Naive B cell (primary cell): ENCODE results near the gene SPATA4. TPM values are rescaled to one million over a fixed set of nuclear protein-coding genes. Genes with fewer than 3 reads are reported as not detected.

Experiments
- ATAC-seq, 2 donors: fragments of 150-1000 bp; cut with Tn5 transposase; 2 replicates each; pipeline ENCODE4 v1.10.0; 2021; ENCODE audit warnings: low read depth in 2 of 2, mild to moderate bottlenecking in 2 of 2, moderate library complexity in 2 of 2
- DNase-seq: peaks from one replicate; pipeline ENCODE4 v3.0.0; 2022
- H3K27ac Mint-ChIP-seq, 6 donors: one replicate each; pipeline ENCODE4 v1.8.0; 2020 to 2022; ENCODE audit warnings: mild to moderate bottlenecking in 6 of 6, mixed read lengths in 6 of 6, moderate library complexity in 5 of 6, inconsistent platforms in 2 of 6
- H3K27me3 Mint-ChIP-seq, 3 donors: one replicate each; pipeline ENCODE4 v1.8.0; 2021 to 2022; ENCODE audit warnings: mixed read lengths in 3 of 3, mild to moderate bottlenecking in 1 of 3
- H3K36me3 Mint-ChIP-seq, 2 donors: one replicate each; pipeline ENCODE4 v1.8.0; 2020 to 2022; ENCODE audit warnings: mixed read lengths in 2 of 2, inconsistent platforms in 1 of 2, mild to moderate bottlenecking in 1 of 2
- H3K4me1 Mint-ChIP-seq, 3 donors: one replicate each; pipeline ENCODE4 v1.8.0; 2020 to 2022; ENCODE audit warnings: mixed read lengths in 3 of 3, inconsistent platforms in 1 of 3, mild to moderate bottlenecking in 1 of 3, moderate library complexity in 1 of 3
- H3K4me3 Mint-ChIP-seq, 8 donors: one replicate each; pipeline ENCODE4 v1.8.0; 2020 to 2022; ENCODE audit warnings: mild to moderate bottlenecking in 8 of 8, mixed read lengths in 8 of 8, moderate library complexity in 8 of 8, inconsistent platforms in 2 of 8
- H3K9me3 Mint-ChIP-seq, 7 donors: one replicate each; pipeline ENCODE4 v1.8.0; 2020 to 2022; ENCODE audit warnings: mixed read lengths in 7 of 7, mild to moderate bottlenecking in 5 of 7, inconsistent platforms in 2 of 7, moderate library complexity in 1 of 7
- polyA plus RNA-seq, 6 donors: library from polyadenylated mRNA; unstranded; fragments of 300-500 nt; fragmentation: Illumina TruSeq; gene quantifications; one replicate each; pipeline ENCODE4 v1.2.3, GENCODE V29; 2021; ENCODE audit warnings: low read depth in 6 of 6

The SPATA4 gene
- polyA plus RNA-seq, 6 donors from 2014 or later = not detected

DNA sequence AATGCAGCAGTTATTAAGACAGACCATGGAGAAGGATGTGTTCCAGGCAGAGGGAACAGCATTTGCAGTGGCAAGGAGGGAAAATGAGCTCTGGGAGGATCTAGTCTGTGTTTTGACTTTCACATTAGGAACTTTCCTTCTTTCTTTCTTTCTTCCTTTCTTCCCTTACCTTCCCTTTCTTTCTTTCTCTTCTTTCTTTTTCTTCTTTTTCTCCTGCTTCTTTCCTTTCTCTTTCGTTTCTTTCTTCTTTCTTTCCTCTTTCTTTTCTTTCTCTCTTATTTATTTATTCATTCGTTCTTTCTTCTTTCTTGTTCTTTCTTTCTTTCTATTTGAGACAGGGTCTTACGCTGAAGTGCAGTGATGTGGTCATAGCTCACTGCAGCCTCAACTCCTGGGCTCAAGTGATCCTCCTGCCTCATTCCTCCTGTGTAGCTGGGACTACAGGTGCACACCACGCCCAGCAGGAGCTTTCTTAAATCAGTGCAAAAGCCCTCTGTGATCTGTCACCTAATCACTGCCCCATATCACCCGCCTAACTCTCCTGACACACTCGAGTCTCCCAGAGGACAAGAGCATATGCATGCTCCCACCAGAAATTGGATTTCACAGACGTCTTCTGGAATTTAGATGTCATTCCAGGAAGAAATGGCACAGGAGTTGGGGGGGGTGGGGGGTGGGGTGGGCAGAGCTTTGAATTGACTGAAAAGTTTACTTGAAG, 15.4 kb upstream of the SPATA4 start:
- Mint-ChIP-seq H3K4me3 (no peak overlapping the region), H3K27me3 (peaks cover 18 to 43% (median 38%) of the 10 kb centered on the region in 3 donors), H3K27ac (peak overlapping the region in 1 of 6 donors; percentile 62), H3K9me3 (peaks cover 4 to 18% (median 11%) of the 10 kb centered on the region in 7 donors), H3K36me3 (peaks cover 0 to 7% of the 10 kb centered on the region in 2 donors), H3K4me1 (no peaks in the 10 kb centered on the region)
- no peak for ATAC-seq
- no peak for DNase-seq

DNA sequence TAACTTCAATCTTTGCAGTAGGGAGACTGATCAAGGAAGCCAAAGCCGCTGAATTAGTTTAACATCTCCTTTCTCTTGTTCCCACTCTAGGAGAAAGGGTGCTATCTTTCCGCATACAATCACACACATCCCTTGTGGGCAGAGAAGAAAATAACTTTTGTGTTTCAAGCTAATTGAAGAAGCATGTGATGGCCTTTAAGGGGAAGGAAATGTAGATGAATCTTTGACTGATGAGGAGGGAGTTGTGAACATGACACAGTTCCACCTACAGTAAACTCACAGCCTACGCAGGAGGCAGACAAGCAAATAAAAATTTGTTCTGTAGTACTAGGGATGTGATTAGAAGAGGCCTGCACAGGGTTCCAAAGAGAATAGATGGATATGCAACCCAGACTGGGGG, 14.7 kb upstream of the SPATA4 start:
- H3K9me3 Mint-ChIP-seq = peaks cover 4 to 18% (median 11%) of the 10 kb centered on the region in 7 donors
- H3K27me3 Mint-ChIP-seq = peaks cover 25 to 49% (median 44%) of the 10 kb centered on the region in 3 donors
- DNase-seq (no peak), ATAC-seq (no peak)
- peak overlapping the region in 1 of 6 donors; percentile 62 for H3K27ac Mint-ChIP-seq
- no peaks in the 10 kb centered on the region for H3K4me1 Mint-ChIP-seq
- peaks cover 0 to 7% of the 10 kb centered on the region in 2 donors for H3K36me3 Mint-ChIP-seq
- H3K4me3 Mint-ChIP-seq = no peak overlapping the region

DNA sequence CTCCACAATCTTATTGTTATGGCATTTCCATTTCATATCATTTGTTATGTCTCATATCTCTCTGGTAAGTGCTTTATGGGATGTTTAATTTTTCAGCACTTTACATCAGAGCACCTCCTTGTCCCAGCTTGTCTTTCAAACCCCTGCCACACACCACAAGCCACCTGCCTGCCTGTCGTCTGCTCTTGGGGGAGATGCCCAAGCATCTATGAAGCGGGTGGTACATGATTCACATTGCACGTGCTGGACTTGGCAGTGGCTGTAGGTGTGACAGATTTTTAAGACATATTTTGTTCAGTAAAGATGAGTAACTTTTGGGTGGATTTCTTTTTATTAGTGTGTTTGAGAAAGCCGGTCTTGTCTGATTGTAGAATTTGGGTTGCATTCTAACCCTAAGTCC, 14.2 kb upstream of the SPATA4 start:
- Mint-ChIP-seq H3K27me3 (peaks cover 29 to 52% (median 47%) of the 10 kb centered on the region in 3 donors), H3K36me3 (peaks cover 0 to 7% of the 10 kb centered on the region in 2 donors), H3K27ac (no peak overlapping the region), H3K4me1 (no peaks in the 10 kb centered on the region), H3K9me3 (peaks cover 4 to 18% (median 11%) of the 10 kb centered on the region in 7 donors), H3K4me3 (no peak overlapping the region)
- DNase-seq = no peak
- no peak for ATAC-seq

DNA sequence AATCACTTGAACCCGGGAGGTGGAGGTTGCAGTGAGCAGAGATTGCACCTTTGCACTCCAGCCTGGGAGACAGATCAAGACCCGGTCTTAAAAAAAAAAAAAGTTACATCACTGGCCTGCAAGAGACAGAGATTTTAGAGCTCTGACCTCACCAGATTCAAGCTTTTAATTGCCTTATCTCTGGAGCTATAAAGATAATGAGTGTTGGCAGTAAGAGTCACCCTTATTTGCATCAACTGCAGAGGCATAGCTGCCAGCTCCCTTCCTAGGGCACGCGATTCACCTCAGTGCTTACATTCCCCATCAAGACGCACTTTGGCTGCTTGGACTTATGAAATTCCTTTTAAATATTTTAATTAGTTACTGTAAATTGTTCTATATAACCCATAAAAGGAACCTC, 12.5 kb upstream of the SPATA4 start:
- H3K4me3 Mint-ChIP-seq = no peak overlapping the region
- peaks cover 4 to 15% (median 11%) of the 10 kb centered on the region in 7 donors for H3K9me3 Mint-ChIP-seq
- H3K27me3 Mint-ChIP-seq = peaks cover 32 to 61% (median 60%) of the 10 kb centered on the region in 3 donors
- H3K27ac Mint-ChIP-seq = no peak overlapping the region
- DNase-seq (no peak), ATAC-seq (no peak)
- H3K4me1 Mint-ChIP-seq = no peaks in the 10 kb centered on the region
- peaks cover 0 to 7% of the 10 kb centered on the region in 2 donors for H3K36me3 Mint-ChIP-seq

DNA sequence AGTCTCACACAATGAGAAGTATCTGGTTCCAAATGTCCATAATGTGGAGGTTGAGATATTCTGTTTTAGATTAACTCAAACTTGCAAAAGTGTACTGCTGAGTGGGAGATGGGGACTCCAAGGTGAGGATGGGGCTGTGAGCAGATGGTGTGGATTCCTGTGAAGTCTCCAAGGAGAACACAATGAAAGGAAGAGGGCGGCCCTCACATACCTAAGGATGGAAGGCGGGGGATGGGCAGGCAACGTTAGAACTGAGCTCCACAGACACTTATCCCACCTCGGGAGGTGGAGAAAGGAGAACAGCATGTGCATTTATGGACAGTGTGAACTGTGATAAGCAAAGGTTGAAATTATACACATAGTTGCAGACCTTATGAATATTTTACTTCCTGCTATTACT, 9.9 kb upstream of the SPATA4 start:
- ATAC-seq = no peak
- peaks cover 25 to 57% (median 55%) of the 10 kb centered on the region in 3 donors for H3K27me3 Mint-ChIP-seq

DNA sequence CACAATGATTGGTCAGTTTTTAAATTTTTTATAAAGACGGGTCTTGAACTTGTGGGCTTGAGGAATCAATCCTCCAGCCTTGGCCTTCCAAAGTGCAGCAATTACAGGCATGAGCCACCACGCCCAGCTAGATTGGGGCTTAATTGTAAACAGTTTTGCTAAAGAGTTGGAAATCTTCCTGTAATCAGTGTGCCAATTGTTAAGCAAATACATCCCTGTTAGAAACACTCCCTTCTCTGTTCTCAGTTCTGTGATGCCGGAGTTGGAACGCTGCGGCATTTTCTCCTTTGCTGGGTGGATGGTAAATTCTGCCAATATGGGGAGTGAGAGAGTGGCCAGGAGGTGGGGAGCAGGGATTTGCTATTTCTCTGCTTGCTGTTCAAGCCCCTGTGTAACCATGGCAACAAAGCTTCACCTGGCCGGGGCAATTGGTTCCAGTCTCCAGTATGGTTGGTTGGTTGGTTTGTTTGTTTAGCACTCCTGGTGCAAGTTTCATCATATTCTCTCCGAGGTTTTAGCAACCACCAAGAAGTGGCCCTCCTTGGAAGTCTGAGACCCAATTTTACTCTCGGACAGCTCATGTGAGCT, 3.0 kb upstream of the SPATA4 start:
- H3K27ac Mint-ChIP-seq = peak overlapping the region in 1 of 6 donors; percentile 42
- peaks cover 10 to 12% (median 12%) of the 10 kb centered on the region in 3 donors for H3K4me1 Mint-ChIP-seq
- DNase-seq (no peak), ATAC-seq (no peak)
- peaks cover 8 to 27% (median 9%) of the 10 kb centered on the region in 3 donors for H3K27me3 Mint-ChIP-seq
- H3K9me3 Mint-ChIP-seq = peaks cover 0 to 2% (median 0%) of the 10 kb centered on the region in 7 donors
- H3K36me3 Mint-ChIP-seq = peaks cover 0 to 5% of the 10 kb centered on the region in 2 donors
- H3K4me3 Mint-ChIP-seq = no peak overlapping the region

More for the DNA sequence above, 9.9 kb upstream of the SPATA4 start:
- H3K36me3 Mint-ChIP-seq = no peaks in the 10 kb centered on the region
- no peak for DNase-seq
- peaks cover 0 to 4% (median 0%) of the 10 kb centered on the region in 7 donors for H3K9me3 Mint-ChIP-seq
- no peak overlapping the region for H3K27ac Mint-ChIP-seq
- H3K4me3 Mint-ChIP-seq = peak overlapping the region in 1 of 8 donors; percentile 60
- H3K4me1 Mint-ChIP-seq = no peaks in the 10 kb centered on the region

DNA sequence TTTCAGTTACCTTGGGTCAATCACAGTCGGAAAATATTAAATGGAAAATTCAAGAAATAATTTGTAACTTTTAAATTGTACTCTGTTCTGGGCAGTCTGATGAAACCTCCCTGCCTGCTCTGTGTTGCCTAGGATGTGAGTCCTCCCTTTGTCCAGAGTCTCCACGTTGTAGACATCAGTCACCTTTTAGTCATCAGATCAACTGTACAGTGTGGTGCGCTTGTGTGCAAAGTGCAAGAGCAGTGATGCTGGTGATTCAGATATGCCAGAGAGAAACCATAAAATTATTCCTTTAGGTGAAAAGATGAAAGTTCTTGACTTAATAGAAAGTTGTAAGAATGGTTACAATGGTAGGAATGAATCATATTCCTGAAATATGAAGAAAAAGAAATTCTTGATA, 1.4 kb downstream of the SPATA4 start:
- Mint-ChIP-seq H3K27me3 (peaks cover 14 to 41% (median 18%) of the 10 kb centered on the region in 3 donors), H3K27ac (no peak overlapping the region), H3K4me1 (peaks cover 10 to 12% (median 12%) of the 10 kb centered on the region in 3 donors), H3K36me3 (peaks cover 0 to 5% of the 10 kb centered on the region in 2 donors), H3K9me3 (peaks cover 0 to 2% (median 0%) of the 10 kb centered on the region in 7 donors), H3K4me3 (peak overlapping the region in 2 of 8 donors; percentile 19 to 34)
- no peak for DNase-seq
- ATAC-seq = no peak

DNA sequence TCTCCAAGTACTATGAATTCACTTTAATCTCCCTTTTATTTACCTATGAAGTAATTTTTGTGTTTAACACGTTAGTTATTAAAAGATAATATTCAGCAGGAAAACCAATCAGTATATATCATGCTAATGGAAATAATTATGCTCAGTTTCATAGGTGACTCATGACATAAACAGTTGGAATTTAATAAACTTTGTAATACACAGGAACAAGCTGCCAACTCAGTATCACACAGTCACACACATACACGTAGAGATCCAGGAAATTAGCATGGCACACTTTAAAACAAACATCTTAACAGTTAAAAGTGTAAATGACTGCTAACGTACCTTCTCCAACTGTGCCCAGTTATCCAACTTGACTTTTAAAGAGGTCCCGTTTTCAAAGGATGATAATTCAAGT, 2.3 kb downstream of the SPATA4 start:
- Mint-ChIP-seq H3K4me3 (no peak overlapping the region), H3K36me3 (peaks cover 0 to 5% of the 10 kb centered on the region in 2 donors), H3K27ac (no peak overlapping the region), H3K27me3 (peaks cover 17 to 36% (median 21%) of the 10 kb centered on the region in 3 donors), H3K9me3 (peaks cover 0 to 2% (median 0%) of the 10 kb centered on the region in 7 donors), H3K4me1 (peaks cover 10 to 12% (median 12%) of the 10 kb centered on the region in 3 donors)
- no peak for ATAC-seq
- DNase-seq = no peak

DNA sequence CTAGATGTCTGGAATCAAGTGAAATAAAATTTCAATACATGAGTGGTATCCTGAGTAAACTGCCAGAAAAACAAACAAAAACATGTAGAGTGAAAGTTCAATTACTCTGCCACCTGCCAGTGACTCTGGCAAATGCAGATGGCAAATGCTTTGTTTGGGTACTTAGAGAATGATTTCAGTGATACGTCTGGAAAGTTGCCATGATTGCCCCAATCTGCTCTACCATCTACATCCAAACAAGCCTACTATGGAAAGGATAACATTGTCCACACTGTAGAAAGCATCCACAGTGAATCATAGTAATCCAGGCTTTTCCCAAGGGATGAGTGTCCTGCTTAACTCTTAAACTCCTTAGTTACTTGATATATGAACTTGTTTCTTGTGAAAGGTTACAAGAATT, 3.4 kb downstream of the SPATA4 start:
- no peak overlapping the region for H3K4me3 Mint-ChIP-seq
- DNase-seq = no peak
- H3K27ac Mint-ChIP-seq = no peak overlapping the region
- peaks cover 0 to 5% of the 10 kb centered on the region in 2 donors for H3K36me3 Mint-ChIP-seq
- peaks cover 17 to 28% (median 21%) of the 10 kb centered on the region in 3 donors for H3K27me3 Mint-ChIP-seq
- no peak for ATAC-seq
- peaks cover 10 to 12% (median 12%) of the 10 kb centered on the region in 3 donors for H3K4me1 Mint-ChIP-seq
- H3K9me3 Mint-ChIP-seq = peaks cover 0 to 2% (median 0%) of the 10 kb centered on the region in 7 donors

DNA sequence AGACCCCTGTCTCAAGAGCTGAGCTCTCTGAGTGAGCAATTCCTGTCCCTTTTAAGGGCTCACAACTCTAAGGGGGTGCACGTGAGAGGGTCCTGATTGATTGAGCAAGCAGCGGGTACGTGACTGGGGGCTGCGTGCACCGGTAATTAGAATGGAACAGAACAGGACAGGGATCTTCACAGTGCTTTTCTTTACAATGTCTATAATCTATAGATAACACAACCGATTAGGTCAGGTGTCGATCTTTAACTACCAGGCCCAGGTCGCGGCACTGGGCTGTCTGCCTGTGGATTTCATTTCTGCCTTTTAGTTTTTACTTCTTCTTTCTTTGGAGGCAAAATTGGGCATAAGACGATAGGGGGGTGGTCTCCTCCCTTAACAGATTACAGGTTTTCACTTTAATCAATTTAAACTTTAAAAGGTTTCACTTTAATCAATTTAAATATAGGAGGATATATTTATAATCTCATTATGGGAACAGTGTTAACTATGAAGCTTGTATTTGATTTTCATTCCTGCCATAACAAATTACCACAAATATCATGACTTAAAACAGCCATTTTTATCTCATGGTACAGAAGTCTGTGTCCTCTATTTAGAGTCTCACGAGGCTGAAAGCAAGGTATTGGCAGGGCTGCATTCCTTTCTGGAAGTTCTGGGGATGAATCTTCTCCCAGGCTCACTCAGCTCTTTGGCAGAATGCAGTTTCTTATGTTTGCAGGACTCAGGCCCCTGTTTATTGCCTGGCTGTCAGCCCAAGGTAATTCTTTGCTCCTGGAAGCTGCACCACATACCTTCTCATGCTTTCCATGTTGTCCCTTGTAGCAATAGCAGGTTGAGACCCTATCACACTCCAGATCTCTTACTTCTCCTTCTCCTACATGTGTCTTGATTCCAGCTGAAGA, 5.2 kb downstream of the SPATA4 start:
- DNase-seq (no peak), ATAC-seq (no peak)
- peaks cover 2 to 5% (median 3%) of the 10 kb centered on the region in 3 donors for H3K4me1 Mint-ChIP-seq
- no peaks in the 10 kb centered on the region for H3K36me3 Mint-ChIP-seq
- H3K9me3 Mint-ChIP-seq = no peaks in the 10 kb centered on the region
- H3K27ac Mint-ChIP-seq = no peak overlapping the region
- H3K4me3 Mint-ChIP-seq = no peak overlapping the region
- H3K27me3 Mint-ChIP-seq = peaks cover 25 to 35% (median 30%) of the 10 kb centered on the region in 3 donors

DNA sequence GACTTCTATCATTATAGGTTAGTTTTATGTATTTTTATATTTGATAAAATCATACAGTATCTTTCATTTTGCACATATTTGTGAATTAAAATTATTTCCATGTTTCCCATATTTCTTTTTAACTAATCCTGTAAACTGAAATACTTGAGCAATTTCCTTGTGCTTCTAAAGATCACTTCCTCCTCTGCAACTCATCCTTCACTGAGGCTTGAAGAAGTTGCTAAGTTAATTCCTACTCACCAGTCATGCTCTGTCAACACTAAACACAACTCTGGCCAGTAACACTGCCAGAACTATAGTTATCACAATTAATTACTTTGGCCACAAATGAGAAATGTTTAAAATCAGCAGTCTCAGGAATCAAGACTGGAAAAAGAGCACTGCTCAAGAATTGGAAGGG, 6.7 kb downstream of the SPATA4 start:
- H3K36me3 Mint-ChIP-seq = no peaks in the 10 kb centered on the region

DNA sequence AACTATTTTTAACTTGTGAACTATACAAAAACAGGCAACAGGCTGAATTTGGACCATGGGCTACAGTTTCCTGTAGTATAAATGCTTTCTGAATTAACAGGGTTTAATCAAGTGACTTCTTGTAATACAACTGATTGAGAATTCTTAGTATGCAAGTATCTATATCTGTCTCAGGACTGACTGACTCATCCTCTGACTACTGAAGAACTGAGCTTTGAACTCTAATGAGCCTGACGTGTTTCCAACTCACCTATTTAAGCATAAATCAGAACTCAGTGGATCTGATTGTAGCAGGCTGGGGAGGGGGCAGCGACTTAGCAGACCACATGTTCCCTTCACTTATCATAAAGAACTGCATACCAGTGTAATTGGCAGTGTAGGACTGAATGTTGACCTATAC, 7.8 kb downstream of the SPATA4 start:
- H3K27ac Mint-ChIP-seq = no peak overlapping the region
- no peaks in the 10 kb centered on the region for H3K9me3 Mint-ChIP-seq
- no peaks in the 10 kb centered on the region for H3K4me1 Mint-ChIP-seq
- DNase-seq (no peak), ATAC-seq (no peak)
- H3K27me3 Mint-ChIP-seq = peaks cover 30 to 35% (median 30%) of the 10 kb centered on the region in 3 donors
- H3K36me3 Mint-ChIP-seq = no peaks in the 10 kb centered on the region
- H3K4me3 Mint-ChIP-seq = no peak overlapping the region

More for the DNA sequence above, 6.7 kb downstream of the SPATA4 start:
- ATAC-seq = no peak
- H3K9me3 Mint-ChIP-seq = no peaks in the 10 kb centered on the region
- H3K4me3 Mint-ChIP-seq = no peak overlapping the region
- H3K27me3 Mint-ChIP-seq = peaks cover 30 to 35% (median 30%) of the 10 kb centered on the region in 3 donors
- H3K27ac Mint-ChIP-seq = no peak overlapping the region
- H3K4me1 Mint-ChIP-seq = no peaks in the 10 kb centered on the region
- DNase-seq = no peak
